Colonic mucosa (tissue), 4 donors: ENCODE results near the gene NIPAL3. TPM values are rescaled to one million over a fixed set of nuclear protein-coding genes. Genes with fewer than 3 reads are reported as not detected.

Experiments
- DNase-seq: peaks from one replicate; pipeline ENCODE4 v3.0.0-alpha.2; 2020
- H3K27ac ChIP-seq: fragments of 200-600 bp; one replicate; pipeline ENCODE4 v1.8.0; 2021
- H3K27me3 ChIP-seq: fragments of 200-600 bp; one replicate; pipeline ENCODE4 v1.8.0; 2021
- H3K36me3 ChIP-seq: fragments of 200-600 bp; one replicate; pipeline ENCODE4 v1.8.0; 2021
- H3K4me1 ChIP-seq: fragments of 200-600 bp; one replicate; pipeline ENCODE4 v1.8.0; 2021; ENCODE audit warnings: mild to moderate bottlenecking
- H3K4me3 ChIP-seq: fragments of 200-600 bp; one replicate; pipeline ENCODE4 v1.8.0; 2021
- H3K9ac ChIP-seq, 2 donors: one replicate each; pipeline ENCODE4 v1.7.0; 2013; ENCODE audit warnings: control low read depth in 2 of 2, low read depth in 2 of 2, low read length in 2 of 2
- H3K9me3 ChIP-seq: fragments of 200-600 bp; one replicate; pipeline ENCODE4 v1.8.0; 2021
- intact Hi-C: fragments of 100-400 bp; cut with DNase I; formaldehyde crosslinking; loops from one replicate; pipeline ENCODE4 v1.14.1; 2022
- total RNA-seq, 2 donors: library from RNA; stranded (reverse); fragmentation: NEBNext Ultra II Directional in 1 of 2; extraction: Animal tissue kit (Norgen Biotek cat#: 25700) in 1 of 2; gene quantifications; one replicate each; pipeline ENCODE4 v1.2.1, GENCODE V29; 2021
- TF ChIP-seq, protein P1 (sequence below): fragments of 200-600 bp; IDR thresholded peaks from one replicate; pipeline ENCODE4 v1.8.0; 2022; ENCODE audit warnings: antibody characterized with exemption, mild to moderate bottlenecking
- donor health status: healthy.
- donor health status: DM: no; HTN: no; CAD: no.
- donor health status: DM: no; HTN: no; CAD: no.

NIPAL3 gene
- total RNA-seq, 2 donors from 2014 or later = 41.3 to 45.2 TPM

GRCh38 chr1:24463776-24464735 is 48.5 kb downstream of the NIPAL3 start:
- Histone ChIP-seq H3K9ac (no peak overlapping the region), H3K36me3 (no peaks in the 10 kb centered on the region), H3K27ac (no peak overlapping the region), H3K27me3 (no peaks in the 10 kb centered on the region), H3K4me1 (no peaks in the 10 kb centered on the region), H3K4me3 (no peak overlapping the region), H3K9me3 (no peaks in the 10 kb centered on the region)
- TF ChIP-seq, protein P1, sequence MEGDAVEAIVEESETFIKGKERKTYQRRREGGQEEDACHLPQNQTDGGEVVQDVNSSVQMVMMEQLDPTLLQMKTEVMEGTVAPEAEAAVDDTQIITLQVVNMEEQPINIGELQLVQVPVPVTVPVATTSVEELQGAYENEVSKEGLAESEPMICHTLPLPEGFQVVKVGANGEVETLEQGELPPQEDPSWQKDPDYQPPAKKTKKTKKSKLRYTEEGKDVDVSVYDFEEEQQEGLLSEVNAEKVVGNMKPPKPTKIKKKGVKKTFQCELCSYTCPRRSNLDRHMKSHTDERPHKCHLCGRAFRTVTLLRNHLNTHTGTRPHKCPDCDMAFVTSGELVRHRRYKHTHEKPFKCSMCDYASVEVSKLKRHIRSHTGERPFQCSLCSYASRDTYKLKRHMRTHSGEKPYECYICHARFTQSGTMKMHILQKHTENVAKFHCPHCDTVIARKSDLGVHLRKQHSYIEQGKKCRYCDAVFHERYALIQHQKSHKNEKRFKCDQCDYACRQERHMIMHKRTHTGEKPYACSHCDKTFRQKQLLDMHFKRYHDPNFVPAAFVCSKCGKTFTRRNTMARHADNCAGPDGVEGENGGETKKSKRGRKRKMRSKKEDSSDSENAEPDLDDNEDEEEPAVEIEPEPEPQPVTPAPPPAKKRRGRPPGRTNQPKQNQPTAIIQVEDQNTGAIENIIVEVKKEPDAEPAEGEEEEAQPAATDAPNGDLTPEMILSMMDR = no peak
- no peak for DNase-seq
- intact Hi-C loops = no loop called here

DNA sequence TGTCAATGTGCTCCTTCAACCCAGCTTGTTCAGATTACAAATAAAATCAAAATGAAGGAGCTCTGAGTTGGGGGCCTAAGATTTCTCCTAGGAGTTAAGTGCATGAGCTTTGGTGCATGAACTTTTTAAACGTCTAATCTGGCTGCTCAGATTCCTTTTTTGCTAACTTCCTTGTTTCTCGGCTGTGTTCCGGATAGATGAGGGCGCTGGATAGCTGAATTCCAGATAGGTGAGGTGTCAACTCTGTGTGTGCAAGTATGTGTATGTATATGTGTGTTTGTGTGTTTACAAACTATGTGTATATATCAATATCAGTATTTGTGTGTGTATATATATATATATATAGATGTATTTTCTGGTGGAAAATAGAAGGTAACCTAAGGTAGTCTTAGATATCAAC is 49.5 kb downstream of the NIPAL3 start:
- no peak for DNase-seq
- Histone ChIP-seq H3K36me3 (no peaks in the 10 kb centered on the region), H3K9me3 (no peaks in the 10 kb centered on the region), H3K4me3 (no peak overlapping the region), H3K9ac (no peak overlapping the region), H3K4me1 (no peaks in the 10 kb centered on the region), H3K27me3 (no peaks in the 10 kb centered on the region), H3K27ac (no peak overlapping the region)
- TF ChIP-seq, protein P1 = no peak
- intact Hi-C loops = no loop called here

DNA sequence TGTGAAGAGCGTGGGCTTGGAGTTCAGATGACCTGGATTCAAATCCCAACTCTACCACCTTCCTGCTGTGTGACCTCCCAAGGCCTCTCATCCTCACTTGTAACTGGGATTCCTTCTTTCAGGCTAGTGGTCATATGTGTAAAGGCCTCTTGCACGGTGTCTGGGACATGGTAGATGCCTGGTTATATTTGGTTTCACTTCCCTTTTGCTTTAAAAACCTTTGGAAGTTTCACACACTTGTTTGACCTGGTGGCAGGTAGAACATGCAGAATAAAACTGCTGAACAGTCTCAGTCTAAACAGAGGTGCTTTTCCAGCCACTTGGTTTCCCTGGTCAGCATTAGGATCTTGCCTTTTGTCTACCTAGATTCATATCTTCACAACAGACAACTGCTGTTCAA is 50.0 kb downstream of the NIPAL3 start:
- no peak for DNase-seq
- Histone ChIP-seq H3K4me3 (no peak overlapping the region), H3K27me3 (no peaks in the 10 kb centered on the region), H3K9me3 (no peaks in the 10 kb centered on the region), H3K4me1 (no peaks in the 10 kb centered on the region), H3K36me3 (no peaks in the 10 kb centered on the region), H3K9ac (no peak overlapping the region), H3K27ac (no peak overlapping the region)
- intact Hi-C loops = no loop called here
- TF ChIP-seq, protein P1 = no peak

DNA sequence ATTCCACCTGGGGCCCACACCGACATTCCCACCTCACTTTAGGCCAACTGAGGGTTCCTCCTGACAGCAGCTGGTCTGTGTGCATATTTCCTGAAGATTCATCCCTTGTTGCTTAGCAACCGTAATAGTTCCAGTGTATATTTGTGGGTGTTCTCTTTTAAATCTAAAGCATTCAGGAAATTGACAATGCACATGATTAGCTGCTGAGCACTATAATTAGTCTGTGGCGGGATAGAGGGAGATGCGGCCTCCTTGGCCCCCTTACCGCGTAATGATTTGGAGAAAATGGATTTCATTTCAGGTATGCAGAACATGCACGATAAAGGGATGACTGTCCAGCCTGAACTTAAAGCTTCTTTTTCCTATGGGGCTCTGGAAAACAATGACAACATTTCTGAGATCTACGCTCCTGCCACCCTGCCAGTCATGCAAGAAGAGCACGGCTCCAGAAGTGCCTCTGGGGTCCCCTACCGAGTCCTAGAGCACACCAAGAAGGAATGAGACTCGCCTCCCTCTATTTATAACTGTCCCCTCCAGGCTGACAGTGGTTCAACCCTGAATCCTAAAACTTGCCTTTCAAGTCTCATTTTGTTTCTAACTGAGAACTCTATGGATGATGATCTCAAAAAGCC is 53.2 kb downstream of the NIPAL3 start:
- intact Hi-C loops = no loop called here
- H3K4me1 ChIP-seq = no peaks in the 10 kb centered on the region
- no peak overlapping the region for H3K4me3 ChIP-seq
- no peak overlapping the region for H3K27ac ChIP-seq
- no peak for DNase-seq
- H3K9ac ChIP-seq = no peak overlapping the region
- no peaks in the 10 kb centered on the region for H3K27me3 ChIP-seq
- no peaks in the 10 kb centered on the region for H3K36me3 ChIP-seq
- TF ChIP-seq, protein P1 = no peak
- H3K9me3 ChIP-seq = no peaks in the 10 kb centered on the region

- Histone ChIP-seq H3K9ac (no peak overlapping the region), H3K27ac (no peak overlapping the region), H3K36me3 (no peaks in the 10 kb centered on the region), H3K27me3 (no peaks in the 10 kb centered on the region), H3K9me3 (no peaks in the 10 kb centered on the region), H3K4me3 (no peak overlapping the region), H3K4me1 (no peaks in the 10 kb centered on the region)
- TF ChIP-seq, protein P1 = no peak
- intact Hi-C loops = no loop called here
- no peak for DNase-seq
These were observed 55.0 kb downstream of the NIPAL3 start for GRCh38 chr1:24470592-24470991.
